Measurements from ENCODE around the gene FARP1.

The FARP1 gene

DNA sequence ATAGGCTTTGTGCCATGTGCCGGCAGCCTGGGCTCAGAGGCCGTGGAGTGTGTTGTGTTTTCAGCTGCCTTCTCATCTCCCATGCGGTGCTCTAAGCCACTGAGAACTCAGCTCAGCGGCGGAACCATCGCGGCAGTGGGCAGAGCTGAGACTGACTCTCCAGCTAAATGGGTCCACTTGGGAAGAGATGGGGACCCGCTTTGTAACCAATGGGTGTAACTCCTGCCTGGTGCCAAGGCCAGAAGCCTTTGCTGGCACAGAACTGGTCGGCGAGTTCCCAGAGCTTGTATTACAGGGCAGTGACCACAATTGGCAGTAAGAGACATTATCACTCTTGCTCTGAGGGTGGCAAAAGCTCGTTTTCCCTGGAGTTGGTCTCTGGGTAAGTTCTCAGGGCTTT lies 251.0 kb downstream of the FARP1 start:
- H3K27ac ChIP-seq, result no peak overlapping the region
- no peak for TF ChIP-seq ZFX (IDR thresholded peaks at IDR 0.05)
- no peak for TF ChIP-seq CTCF (conservative IDR thresholded peaks at IDR 0.05)

DNA sequence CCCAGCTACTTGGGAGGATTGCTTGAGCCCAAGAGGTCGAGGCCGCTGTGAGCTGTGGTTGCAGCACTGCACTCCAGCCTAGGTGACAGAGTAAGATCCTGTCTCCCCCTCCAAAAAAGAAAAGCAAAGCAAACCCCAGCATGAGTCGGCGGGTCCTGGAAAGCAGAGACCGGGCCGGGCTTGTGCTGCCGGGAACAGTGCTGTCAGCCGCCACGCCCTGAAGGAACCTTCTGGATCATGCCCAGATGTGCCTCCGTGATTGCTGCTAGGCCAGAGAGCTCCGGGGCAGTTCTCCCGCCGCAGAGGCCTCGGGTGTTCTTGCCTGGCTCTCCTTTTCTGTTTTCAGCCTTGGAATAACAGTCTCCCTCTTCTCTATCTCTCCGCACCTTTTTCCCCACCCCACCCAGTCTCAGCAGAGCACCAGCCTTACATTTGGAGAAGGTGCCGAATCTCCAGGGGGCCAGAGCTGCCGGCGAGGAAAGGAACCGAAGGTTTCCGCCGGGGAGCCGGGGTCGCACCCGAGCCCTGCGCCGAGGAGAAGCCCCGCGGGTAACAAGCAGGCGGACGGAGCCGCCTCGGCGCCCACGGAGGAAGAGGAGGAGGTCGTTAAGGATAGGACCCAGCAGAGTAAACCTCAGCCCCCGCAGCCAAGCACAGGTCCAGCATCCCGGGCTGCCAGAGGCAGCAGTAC lies 252.1 kb downstream of the FARP1 start:
- no peak overlapping the region for H3K27ac ChIP-seq
- TF ChIP-seq CTCF (conservative IDR thresholded peaks at IDR 0.05) (no peak), ZFX (IDR thresholded peaks at IDR 0.05) (no peak)

DNA sequence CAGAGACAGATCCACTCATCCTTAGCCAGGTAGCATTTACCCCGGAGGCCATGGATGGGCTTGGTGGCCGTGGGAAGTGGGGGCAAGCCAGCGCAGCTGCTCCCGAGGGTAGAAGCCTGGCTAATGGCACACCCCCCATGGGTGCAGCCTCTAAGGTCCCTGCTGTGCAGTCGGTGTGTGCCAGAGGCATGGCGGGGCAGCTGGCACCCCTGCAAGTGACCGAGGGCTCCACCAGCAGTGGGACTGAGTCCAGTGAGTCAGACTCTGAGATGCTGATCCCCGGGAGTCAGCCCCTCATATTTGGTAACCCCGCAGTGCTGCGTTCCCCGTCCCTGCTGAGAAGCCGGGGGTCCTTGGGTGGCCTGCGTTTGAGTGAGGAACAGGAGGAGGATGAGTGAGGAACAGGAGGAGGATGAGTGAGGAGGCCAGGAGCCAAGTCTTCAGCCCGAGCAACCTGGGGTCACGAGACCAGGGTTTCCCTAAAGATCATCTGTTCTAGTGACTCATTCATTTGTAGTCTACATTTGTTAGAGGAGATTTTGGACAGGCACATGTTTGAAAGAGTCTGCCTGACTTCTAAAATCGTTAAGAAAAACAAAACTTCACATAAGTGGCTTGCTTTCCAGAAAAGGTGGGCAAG lies 253.3 kb downstream of the FARP1 start:
- TF ChIP-seq ZFX (IDR thresholded peaks at IDR 0.05) (no peak), CTCF (conservative IDR thresholded peaks at IDR 0.05) (no peak)
- no peak overlapping the region for H3K27ac ChIP-seq

GRCh38 chr13:98397221-98397620 lies 254.3 kb downstream of the FARP1 start:
- H3K27ac ChIP-seq, result no peak overlapping the region
- TF ChIP-seq CTCF (conservative IDR thresholded peaks at IDR 0.05) (no peak), ZFX (IDR thresholded peaks at IDR 0.05) (no peak)

DNA sequence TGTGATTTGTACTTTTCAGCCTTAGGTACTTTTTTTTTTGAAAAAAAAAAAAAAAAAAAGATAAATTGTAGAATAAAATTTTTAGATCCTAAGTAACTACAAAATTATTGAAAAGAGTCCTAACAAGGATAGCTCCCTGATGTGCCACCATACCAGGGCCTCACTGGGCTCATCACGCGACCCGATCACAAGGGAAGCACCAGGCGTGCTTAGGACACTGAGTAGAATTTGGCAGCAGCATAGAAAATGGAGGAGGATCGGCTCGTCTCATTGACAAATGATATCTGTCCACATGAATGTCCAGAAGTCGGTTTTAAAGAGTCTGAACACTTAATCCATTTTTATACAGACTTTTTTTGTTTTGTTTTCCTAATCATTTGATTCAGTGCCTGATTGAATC lies 255.0 kb downstream of the FARP1 start:
- TF ChIP-seq ZFX (IDR thresholded peaks at IDR 0.05) (no peak), CTCF (conservative IDR thresholded peaks at IDR 0.05) (no peak)
- no peak overlapping the region for H3K27ac ChIP-seq

DNA sequence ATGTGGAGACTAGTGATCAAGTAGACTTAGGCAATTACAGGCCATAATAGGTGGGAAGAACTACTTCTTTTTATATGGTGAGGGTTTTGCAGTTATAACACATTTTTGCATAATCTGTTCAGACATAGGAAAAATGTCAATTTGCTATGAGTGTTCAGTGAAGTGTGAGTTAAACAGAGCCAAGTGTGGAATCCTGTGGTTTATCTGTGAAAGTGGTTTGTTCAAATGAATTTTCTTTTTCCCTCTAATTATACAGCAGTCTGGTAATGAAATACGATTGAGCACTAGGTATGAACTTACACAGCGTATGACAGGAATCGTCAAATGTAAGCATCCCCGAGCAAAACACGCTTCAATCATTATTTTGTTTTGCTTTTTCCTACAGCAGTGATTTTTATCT lies 255.7 kb downstream of the FARP1 start:
- TF ChIP-seq CTCF (conservative IDR thresholded peaks at IDR 0.05), result no peak
- no peak for TF ChIP-seq ZFX (IDR thresholded peaks at IDR 0.05)
- H3K27ac ChIP-seq, result no peak overlapping the region

- TF ChIP-seq ZFX (IDR thresholded peaks at IDR 0.05), result no peak
- TF ChIP-seq CTCF (conservative IDR thresholded peaks at IDR 0.05), result no peak
- no peak overlapping the region for H3K27ac ChIP-seq
These were observed 256.9 kb downstream of the FARP1 start for GRCh38 chr13:98399756-98400155.

Measured in C4-2B (cell line).